GM19035 (cell line): Measurements from ENCODE around the gene ZNF814.
"Not testable (repeated sequence)": the region's sequence is repeated elsewhere in the genome, so short reads cannot be mapped to it uniquely, and the experiment has no call there.

Experiments used
- ATAC-seq: cut with Tn5 transposase; IDR thresholded peaks from one replicate; pipeline ENCODE4 v1.9.1; 2021; ENCODE audit not compliant: unreplicated experiment

The ZNF814 gene

DNA sequence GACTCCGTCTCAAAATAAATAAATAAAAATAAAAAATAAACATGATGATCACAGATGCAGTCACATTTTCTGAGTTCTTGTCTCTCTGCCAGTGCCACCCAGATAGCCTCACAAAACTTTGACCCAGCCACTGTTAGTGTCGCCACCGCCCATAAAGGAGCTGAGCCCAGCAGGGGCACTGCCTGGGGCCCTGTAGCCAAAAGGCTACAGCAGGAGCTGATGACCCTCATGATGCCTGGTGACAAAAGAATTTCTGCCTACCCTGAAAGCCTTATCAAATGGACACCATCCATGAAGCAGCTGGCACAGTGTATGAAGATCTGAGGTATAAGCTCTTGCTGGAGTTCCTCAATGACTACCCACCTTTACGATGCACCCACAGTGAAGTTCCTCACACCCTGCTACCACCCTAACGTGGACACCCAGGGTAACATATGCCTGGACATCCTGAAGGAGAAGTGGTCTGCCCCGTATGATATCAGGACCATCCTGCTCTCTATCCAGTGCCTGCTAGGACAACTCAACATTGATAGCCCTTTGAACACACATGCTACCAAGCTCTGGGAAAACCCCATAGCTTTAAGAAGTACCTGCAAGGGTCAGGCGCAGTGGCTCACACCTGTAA is 20.9 kb downstream of the ZNF814 start:
- no peak for ATAC-seq

DNA sequence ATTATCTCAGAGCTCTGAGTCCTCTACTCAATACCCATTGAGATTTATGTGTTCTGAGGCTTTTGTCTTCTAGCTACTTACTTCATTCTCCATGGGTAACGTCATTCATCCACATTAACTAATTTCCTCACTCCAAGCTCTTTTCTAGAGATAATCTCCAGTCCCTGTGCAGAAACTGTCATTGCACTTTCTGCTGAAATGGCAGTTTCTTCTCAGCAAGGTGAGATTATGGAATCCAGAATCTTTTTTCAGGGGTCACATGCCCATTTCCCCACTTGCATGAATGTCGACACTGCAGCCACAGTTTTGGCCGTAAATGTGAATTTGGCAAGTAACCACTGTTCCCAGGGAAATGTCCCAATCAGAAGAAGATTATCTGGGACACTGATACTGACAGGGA is 26.5 kb downstream of the ZNF814 start:
- ATAC-seq = not testable (repeated sequence)

GRCh38 chr19:57854117-57854516 is 34.7 kb downstream of the ZNF814 start:
- not testable (repeated sequence) for ATAC-seq

- ATAC-seq = not testable (repeated sequence)
Observed at GRCh38 chr19:57851812-57852603, 36.8 kb downstream of the ZNF814 start.

GRCh38 chr19:57850553-57851017 is 38.3 kb downstream of the ZNF814 start:
- no peak for ATAC-seq

GRCh38 chr19:57849666-57850473 is 39.0 kb downstream of the ZNF814 start, which contains the start of gene ZNF587:
TSS of gene ZNF587 (plus strand) at chr19:57849859. CDS start at chr19:57850039, 180 bp downstream.
- ATAC-seq = peak; percentile 96

GRCh38 chr19:57849162-57849665 is 39.6 kb downstream of the ZNF814 start:
- ATAC-seq = not testable (repeated sequence)

- ATAC-seq = not testable (repeated sequence)
Observed at GRCh38 chr19:57847164-57847563, 41.7 kb downstream of the ZNF814 start.

- ATAC-seq = no peak
Observed at GRCh38 chr19:57841122-57841763, 47.6 kb downstream of the ZNF814 start.

GRCh38 chr19:57838622-57839191 is 50.1 kb downstream of the ZNF814 start:
- ATAC-seq = not testable (repeated sequence)

- ATAC-seq = not testable (repeated sequence)
Observed at GRCh38 chr19:57836991-57837390, 51.8 kb downstream of the ZNF814 start.

GRCh38 chr19:57830071-57830602 is 58.7 kb downstream of the ZNF814 start, which contains the start of gene ZNF587B:
TSS of gene ZNF587B (plus strand) at chr19:57830299. CDS start at chr19:57830529, 230 bp downstream.
- no peak for ATAC-seq

GRCh38 chr19:57829316-57829715 is 59.5 kb downstream of the ZNF814 start:
- ATAC-seq = no peak

DNA sequence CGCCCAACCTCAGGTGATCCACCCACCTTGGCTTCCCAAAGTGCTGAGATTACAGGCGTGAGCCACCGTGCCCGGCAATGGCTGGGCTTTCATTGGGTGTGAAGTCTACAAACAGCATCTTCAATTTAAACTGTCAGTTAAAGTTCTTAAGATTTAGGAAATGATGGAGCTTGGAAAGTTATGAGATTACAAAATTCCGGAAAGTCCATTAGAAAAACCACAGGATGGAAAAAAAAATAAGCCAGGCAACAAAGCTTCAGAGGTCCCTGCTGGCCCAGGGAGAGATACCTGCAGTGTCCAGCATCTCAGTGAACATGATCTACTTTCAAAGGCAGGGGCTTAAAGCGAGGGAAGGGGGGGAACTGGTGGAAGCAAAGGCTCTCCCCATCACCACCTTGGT is 63.3 kb downstream of the ZNF814 start:
- no peak for ATAC-seq

GRCh38 chr19:57823608-57824007 is 65.2 kb downstream of the ZNF814 start:
- ATAC-seq = not testable (repeated sequence)

DNA sequence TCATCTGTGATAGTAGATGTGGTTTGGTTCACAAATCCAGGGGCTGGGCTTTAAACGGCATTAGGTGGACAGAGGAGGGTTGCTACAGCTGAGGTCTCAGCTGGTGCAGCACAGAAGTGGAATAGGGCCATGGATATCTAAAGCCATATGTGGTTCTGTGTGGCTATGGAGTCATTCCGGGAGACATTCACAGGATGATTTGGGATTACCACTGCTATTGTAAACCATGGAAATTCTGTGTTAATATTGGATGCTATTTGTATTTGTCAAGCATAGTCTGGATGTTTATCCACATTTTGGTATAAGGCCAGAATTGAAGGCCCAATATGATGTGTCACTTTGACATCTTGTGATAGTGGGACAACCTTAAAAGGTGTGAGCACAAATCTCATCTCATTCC is 65.7 kb downstream of the ZNF814 start:
- not testable (repeated sequence) for ATAC-seq

DNA sequence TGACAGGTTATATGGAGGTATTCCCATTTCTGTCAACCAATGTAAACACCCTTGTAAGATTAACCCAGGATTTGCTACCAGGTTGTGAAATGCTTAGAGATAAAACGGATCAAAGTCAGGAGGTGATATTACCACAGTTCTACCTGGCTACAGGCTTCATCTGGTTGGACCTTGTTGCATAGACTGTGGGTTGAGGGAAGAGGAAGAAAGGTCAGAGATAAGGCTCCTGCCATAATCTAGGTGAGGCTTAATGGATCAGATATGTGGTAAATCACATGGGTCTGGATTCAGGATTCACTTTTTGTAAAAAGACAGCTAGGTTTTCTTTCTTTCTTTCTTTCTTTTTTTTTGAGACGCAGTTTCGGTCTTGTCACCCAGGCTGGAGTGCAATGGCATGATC is 67.3 kb downstream of the ZNF814 start:
- ATAC-seq = not testable (repeated sequence)

GRCh38 chr19:57821095-57821494 is 67.7 kb downstream of the ZNF814 start:
- ATAC-seq = not testable (repeated sequence)

GRCh38 chr19:57820599-57820998 is 68.2 kb downstream of the ZNF814 start:
- ATAC-seq = no peak
